HEK293T (cell line): ENCODE measurements around the gene ITFG1.

Experiments
- ARNT ChIP-seq: fragments of 450-650 bp; IDR thresholded peaks from 2 replicates; pipeline ENCODE4 v1.6.1; 2017; ENCODE audit warnings: mild to moderate bottlenecking
- CTBP1 ChIP-seq: fragments of 450-650 bp; IDR thresholded peaks from 2 replicates; pipeline ENCODE4 v1.6.1; 2016; ENCODE audit warnings: borderline replicate concordance
- ELF4 ChIP-seq: fragments of 450-650 bp; IDR thresholded peaks from 2 replicates; pipeline ENCODE4 v1.6.1; 2017; ENCODE audit warnings: antibody characterized with exemption
- FOXA1 ChIP-seq: fragments of 450-650 bp; IDR thresholded peaks from 2 replicates; pipeline ENCODE4 v1.6.1; 2016; ENCODE audit warnings: mild to moderate bottlenecking
- FOXM1 ChIP-seq: fragments of 450-650 bp; IDR thresholded peaks from 2 replicates; pipeline ENCODE4 v1.6.1; 2017; ENCODE audit warnings: mild to moderate bottlenecking, borderline replicate concordance
- NFRKB ChIP-seq: fragments of 450-650 bp; IDR thresholded peaks from 2 replicates; pipeline ENCODE4 v1.6.1; 2016; ENCODE audit warnings: mild to moderate bottlenecking, moderate library complexity
- SP1 ChIP-seq: fragments of 450-650 bp; IDR thresholded peaks from 2 replicates; pipeline ENCODE4 v1.6.1; 2017
- SUZ12 ChIP-seq: fragments of 450-650 bp; IDR thresholded peaks from 2 replicates; pipeline ENCODE4 v1.6.1; 2016; ENCODE audit warnings: mild to moderate bottlenecking
- TF ChIP-seq, protein P1 (sequence below): fragments of 450-650 bp; IDR thresholded peaks from 2 replicates; pipeline ENCODE4 v1.6.1; 2016

DNA sequence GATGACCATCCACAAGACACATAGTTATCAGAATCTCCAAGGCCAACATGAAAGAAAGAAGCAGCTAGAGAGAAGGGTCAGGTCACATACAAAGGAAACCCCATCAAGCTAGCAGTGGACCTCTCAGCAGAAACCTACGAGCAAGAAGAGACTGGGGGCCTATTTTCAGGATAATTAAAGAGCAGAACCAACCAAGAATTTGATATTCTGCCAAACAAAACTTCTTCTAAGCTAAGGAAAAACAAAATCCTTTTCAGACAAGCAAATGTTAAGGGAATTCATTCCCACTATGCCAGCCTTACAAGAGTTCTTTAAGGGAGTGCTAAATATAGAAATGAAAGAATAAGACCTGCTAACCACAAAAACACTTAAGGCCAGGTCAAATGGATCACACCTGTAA, 47.8 kb downstream of the ITFG1 start:
- TF ChIP-seq FOXM1 (no peak), SP1 (no peak), ELF4 (no peak), SUZ12 (no peak), CTBP1 (no peak), FOXA1 (no peak), ARNT (no peak), NFRKB (no peak)
- TF ChIP-seq, protein P1, sequence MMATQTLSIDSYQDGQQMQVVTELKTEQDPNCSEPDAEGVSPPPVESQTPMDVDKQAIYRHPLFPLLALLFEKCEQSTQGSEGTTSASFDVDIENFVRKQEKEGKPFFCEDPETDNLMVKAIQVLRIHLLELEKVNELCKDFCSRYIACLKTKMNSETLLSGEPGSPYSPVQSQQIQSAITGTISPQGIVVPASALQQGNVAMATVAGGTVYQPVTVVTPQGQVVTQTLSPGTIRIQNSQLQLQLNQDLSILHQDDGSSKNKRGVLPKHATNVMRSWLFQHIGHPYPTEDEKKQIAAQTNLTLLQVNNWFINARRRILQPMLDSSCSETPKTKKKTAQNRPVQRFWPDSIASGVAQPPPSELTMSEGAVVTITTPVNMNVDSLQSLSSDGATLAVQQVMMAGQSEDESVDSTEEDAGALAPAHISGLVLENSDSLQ: no peak
